HG02943 (cell line): ENCODE results near the gene ATRAID.

Experiments
- ATAC-seq: cut with Tn5 transposase; IDR thresholded peaks from one replicate; pipeline ENCODE4 v1.9.1; 2021; ENCODE audit warnings: mild to moderate bottlenecking, low read depth, moderate library complexity; ENCODE audit not compliant: unreplicated experiment

ATRAID gene

DNA sequence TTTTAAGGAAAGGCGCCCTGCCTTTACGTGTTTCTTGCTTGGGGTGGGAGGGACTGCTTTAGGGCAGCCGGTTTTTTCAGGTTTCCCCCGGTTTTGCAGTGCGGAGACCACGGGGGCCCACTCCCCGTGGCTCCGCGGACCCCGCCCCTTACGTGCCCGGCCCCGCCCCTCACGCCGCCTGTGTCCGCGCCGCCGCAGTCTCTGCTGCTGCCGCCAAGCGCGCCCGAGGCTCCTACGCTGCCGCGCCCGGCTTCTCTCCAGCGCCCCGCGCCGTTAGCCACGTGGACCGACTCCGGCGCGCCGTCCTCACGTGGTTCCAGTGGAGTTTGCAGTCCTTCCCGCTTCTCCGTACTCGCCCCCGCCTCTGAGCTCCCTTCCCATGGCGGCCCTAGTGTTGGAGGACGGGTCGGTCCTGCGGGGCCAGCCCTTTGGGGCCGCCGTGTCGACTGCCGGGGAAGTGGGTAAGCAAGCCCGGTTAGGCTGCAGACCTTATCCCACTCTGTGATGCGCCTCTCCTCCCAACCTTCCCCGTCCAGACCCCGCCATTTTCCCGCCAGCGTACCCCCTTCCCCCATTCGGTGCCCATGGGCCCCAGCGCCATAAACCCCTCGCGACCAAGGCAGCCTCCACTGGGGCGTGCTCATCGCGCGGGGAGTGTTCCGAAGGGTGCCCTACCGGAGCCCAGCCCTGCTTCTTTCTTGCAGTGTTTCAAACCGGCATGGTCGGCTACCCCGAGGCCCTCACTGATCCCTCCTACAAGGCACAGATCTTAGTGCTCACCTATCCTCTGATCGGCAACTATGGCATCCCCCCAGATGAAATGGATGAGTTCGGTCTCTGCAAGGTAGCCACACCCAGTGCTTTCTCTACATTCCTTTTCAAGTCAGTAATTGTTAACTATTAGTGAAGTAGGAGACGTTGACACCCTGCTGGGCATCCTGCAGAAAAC is 5.6 kb downstream of the ATRAID start, which contains the start of gene CAD:
Gene CAD, plus strand, starts transcription at position 197 of the 949 bp plus-strand sequence. Its CDS starts 183 bp downstream, at position 380.
- peak; percentile 67 for ATAC-seq

DNA sequence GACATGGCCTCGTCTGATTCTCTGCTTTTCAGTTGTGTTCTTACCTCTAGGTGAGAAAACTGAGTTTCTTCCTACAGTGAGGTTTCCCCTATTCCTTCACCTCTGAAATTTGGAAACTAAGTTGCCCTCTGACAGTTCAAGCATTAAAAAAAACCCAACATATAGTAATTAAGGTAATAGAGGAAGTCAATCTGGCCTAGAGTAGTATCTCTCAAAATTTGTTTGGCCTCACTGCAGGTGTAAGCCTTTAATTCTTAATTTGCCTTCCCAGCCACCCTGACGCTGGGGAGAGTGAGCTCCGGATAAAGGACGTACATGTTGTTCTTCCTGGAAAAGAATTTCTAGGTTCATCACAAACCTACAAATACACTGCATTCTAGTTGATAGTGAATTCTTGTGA is 6.8 kb downstream of the ATRAID start:
- ATAC-seq = no peak

DNA sequence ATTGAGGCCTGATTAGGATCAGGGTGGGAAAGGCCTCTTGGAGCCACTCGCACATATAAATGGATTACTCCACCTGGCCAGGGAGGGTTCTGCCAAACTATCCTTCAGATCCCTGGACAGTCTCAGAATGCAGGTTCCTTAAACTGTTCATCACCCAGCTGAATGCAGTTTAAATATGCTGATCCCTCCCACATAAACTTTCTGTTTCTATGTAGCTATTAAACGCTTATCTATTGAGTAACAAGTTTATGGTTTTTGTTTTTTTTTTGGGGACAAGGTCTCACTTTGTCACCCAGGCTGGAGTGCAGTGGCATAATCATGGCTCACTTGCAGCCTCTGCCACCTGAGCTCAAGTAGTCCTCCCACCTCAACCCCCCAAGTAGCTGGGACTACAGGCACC is 7.2 kb downstream of the ATRAID start:
- ATAC-seq = no peak

DNA sequence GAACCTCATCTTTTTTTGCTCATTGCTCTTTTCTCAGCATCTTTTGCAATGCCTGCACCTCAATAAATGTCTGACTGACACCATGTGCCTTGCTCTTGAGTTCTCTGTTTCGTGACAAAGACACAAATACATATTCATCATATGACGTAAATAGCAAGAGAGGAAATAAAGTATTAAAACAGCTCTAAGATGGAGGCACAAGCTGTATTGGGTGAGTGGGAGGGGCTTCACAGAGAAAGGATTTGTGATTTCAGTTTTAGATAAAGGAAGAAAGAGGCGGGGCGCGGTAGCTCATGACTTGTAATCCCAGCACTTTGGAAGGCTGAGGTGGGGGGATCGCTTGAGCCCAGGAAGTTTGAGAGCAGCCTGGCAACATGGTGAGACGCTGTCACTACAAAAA is 8.2 kb downstream of the ATRAID start:
- ATAC-seq = no peak

DNA sequence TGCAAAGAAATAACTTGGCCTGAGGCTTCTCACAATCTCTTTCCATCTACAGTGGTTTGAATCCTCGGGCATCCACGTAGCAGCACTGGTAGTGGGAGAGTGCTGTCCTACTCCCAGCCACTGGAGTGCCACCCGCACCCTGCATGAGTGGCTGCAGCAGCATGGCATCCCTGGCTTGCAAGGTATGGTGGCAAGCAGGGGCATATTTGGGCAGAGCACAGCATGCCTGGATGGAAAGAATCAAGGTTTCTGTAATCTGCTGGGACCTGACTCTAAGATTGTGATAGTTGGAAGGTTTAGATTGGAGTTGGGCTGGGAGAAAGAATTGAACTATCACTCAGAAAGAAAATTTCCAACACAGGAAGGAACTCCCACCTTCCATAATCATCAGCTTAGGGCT is 9.3 kb downstream of the ATRAID start:
- ATAC-seq = no peak

DNA sequence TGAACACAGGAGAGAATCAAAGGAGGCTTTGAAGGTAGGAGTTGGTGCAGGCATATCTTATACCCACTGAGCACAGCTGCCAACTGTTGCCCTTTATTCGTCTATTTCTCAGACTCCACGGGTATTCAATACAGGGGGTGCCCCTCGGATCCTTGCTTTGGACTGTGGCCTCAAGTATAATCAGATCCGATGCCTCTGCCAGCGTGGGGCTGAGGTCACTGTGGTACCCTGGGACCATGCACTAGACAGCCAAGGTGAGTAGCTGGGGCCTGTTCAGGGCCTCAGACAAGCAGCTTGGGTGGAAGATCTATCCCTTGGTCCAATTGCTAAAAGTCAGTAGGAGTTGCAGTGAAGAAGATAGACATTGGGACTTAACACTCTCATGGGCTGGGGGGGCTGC is 10.6 kb downstream of the ATRAID start:
- no peak for ATAC-seq

DNA sequence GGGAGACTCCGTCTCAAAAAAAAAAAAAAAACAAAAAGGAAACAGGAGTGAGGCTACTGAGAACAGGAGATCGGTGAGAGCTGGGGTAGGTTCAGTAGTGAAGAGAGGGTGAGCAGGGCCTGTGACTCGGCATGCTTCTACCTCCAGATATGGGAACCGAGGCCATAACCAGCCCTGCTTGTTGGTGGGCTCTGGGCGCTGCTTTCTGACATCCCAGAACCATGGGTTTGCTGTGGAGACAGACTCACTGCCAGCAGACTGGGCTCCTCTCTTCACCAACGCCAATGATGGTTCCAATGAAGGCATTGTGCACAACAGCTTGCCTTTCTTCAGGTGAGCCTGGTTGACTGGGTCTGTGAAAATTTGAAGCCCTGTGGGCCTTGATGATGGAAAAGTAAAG is 11.6 kb downstream of the ATRAID start:
- ATAC-seq = no peak

DNA sequence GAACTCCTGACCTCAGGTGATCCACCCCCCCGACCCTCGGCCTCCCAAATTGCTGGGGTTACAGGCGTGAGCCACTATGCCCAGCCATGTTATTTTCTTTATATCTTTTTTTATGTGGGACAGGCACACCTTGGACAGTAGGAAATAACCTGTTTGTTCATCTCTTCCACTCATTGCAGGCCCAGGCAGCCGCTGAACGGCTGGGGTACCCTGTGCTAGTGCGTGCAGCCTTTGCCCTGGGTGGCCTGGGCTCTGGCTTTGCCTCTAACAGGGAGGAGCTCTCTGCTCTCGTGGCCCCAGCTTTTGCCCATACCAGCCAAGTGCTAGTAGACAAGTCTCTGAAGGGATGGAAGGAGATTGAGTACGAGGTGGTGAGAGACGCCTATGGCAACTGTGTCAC is 13.7 kb downstream of the ATRAID start:
- ATAC-seq = no peak

DNA sequence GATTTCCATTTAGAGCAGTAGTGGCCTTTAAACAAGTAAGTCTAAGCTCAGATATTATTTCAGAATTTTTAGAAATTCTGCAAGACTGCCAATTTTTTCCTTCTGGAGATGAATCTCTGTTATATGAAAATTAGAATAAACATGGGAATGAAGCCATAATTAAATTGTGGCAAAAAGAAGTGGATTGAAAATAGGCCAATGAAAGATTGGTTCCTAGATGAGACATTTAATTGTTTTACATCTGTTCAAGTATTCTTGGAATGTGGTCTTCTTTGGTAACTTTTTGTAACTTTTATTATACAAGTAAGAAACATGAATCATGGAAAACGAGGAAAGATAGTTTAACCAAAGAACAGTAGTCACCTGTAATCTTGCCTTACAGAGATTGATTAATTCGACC is 15.7 kb downstream of the ATRAID start:
- no peak for ATAC-seq

DNA sequence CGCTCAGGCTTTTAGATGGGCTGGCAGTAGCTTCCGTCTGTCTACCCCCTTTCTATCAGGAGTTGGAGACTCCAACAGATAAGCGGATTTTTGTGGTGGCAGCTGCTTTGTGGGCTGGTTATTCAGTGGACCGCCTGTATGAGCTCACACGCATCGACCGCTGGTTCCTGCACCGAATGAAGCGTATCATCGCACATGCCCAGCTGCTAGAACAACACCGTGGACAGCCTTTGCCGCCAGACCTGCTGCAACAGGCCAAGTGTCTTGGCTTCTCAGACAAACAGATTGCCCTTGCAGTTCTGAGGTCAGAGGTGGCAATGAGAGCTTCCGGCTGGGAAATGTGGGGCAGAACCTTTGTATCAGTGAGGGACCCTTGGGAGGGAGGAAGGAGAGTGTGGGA is 20.1 kb downstream of the ATRAID start:
- no peak for ATAC-seq

DNA sequence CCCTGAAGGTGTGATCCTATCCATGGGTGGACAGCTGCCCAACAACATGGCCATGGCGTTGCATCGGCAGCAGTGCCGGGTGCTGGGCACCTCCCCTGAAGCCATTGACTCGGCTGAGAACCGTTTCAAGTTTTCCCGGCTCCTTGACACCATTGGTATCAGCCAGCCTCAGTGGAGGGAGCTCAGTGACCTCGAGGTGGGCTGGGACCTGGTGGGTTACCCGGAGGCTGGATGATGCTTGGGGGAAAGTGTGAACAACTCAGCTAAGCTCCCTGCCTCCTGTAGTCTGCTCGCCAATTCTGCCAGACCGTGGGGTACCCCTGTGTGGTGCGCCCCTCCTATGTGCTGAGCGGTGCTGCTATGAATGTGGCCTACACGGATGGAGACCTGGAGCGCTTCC is 21.5 kb downstream of the ATRAID start:
- ATAC-seq = no peak

DNA sequence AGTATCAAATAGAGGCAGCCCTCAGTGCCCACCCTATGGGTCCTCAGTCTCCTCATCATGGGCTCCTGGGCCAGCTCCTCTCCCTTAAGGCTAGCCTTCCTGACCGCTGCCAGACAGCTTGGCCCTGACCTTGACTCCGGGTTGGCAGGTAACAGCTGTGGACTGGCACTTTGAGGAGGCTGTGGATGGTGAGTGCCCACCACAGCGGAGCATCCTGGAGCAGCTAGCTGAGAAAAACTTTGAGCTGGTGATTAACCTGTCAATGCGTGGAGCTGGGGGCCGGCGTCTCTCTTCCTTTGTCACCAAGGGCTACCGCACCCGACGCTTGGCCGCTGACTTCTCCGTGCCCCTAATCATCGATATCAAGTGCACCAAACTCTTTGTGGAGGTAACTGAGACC is 24.3 kb downstream of the ATRAID start:
- ATAC-seq = no peak

DNA sequence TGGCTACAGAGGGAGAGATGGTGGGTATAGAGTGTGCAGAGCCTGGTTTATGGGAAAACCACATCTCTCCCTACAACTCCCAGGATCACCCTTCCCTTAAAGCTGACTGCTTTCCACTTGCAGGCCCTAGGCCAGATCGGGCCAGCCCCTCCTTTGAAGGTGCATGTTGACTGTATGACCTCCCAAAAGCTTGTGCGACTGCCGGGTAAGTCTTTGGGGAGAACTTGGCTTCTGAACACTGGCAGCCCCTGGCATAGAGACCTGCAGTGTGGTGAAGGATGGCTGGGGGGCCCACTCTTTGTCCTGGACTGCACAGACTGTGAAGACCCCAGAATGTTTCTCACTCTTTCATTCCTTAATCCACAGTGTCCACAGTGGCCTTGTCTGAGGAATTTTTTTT is 24.8 kb downstream of the ATRAID start:
- ATAC-seq = no peak

DNA sequence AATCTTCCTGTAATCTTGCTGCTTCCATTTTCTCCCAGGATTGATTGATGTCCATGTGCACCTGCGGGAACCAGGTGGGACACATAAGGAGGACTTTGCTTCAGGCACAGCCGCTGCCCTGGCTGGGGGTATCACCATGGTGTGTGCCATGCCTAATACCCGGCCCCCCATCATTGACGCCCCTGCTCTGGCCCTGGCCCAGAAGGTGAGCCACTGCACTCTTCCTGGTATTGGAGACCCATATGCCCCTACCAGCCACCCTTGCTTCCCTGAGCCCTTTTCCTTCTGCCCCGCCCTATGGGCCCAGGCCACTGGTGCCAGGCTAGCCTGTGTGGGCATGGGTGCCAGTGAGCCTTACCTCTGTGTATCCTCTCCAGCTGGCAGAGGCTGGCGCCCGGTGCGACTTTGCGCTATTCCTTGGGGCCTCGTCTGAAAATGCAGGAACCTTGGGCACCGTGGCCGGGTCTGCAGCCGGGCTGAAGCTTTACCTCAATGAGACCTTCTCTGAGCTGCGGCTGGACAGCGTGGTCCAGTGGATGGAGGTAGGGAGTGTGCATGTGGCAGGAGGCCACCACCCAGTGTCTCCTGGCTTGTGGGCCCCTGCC is 25.6 kb downstream of the ATRAID start:
- ATAC-seq = no peak

DNA sequence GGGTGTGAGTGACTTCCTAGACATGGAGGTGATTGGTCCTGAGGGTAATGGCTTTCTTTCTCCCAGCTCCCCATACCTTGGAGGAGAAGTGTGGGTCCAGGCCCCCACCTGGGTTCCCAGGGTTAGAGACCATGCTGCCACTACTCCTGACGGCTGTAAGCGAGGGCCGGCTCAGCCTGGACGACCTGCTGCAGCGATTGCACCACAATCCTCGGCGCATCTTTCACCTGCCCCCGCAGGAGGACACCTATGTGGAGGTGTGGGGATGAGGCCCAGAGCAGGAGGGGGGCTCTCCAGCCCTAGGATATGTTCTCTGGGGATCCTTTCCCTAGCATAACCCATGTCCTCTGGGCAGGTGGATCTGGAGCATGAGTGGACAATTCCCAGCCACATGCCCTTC is 27.1 kb downstream of the ATRAID start:
- ATAC-seq = no peak

DNA sequence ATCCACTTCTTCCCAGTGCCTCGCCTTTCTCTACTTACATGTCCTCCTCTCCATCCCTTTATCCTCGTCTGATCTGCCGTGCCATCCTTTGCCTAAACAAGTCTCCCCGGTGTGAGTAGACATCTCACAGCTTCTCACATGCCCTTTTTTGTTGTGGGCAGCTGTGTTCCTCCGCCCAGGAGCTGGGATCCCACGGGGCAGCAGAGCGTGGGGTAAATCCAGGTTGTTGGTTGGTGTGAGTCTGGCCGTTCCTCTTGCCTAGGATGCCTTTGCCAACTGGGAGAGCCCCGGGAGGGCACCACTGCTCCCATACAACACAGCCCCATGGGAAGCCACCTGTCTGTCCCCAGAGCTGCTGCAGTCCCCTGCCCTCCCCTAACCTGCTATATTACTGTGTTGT is 28.6 kb downstream of the ATRAID start:
- no peak for ATAC-seq

DNA sequence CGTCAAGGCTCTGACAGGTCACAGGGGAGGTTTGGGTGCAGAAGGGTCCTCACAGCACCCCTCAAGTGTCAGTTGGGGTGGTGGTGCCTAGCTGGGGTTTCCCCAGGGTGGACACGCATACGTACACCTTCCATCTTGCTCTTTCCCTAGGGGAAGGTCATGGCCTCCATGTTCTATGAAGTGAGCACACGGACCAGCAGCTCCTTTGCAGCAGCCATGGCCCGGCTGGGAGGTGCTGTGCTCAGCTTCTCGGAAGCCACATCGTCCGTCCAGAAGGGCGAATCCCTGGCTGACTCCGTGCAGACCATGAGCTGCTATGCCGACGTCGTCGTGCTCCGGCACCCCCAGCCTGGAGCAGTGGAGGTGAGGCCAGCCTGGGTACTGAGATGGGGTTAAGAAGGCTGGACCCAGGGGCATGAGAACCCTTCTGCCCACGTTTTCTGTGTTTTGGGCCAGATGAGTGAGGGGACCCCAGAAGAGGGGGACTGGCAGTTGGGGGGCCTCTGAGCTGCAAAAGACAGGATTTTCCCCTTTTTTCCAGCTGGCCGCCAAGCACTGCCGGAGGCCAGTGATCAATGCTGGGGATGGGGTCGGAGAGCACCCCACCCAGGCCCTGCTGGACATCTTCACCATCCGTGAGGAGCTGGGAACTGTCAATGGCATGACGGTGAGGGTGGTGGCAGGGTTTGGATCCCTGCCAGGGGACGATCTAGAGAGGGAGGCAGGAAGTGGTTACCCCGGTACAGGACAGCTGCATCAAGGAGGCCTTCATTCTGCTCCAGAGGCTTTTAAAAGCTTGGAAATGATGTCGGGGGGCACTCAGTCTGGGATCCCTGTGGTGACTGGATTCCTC is 30.1 kb downstream of the ATRAID start:
- no peak for ATAC-seq

DNA sequence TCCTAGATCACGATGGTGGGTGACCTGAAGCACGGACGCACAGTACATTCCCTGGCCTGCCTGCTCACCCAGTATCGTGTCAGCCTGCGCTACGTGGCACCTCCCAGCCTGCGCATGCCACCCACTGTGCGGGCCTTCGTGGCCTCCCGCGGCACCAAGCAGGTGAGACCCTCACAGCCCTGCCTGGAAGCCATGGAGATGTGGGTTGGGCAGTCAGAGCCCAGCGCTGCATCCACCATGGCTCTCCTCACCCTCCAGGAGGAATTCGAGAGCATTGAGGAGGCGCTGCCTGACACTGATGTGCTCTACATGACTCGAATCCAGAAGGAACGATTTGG is 30.7 kb downstream of the ATRAID start:
- ATAC-seq = no peak

DNA sequence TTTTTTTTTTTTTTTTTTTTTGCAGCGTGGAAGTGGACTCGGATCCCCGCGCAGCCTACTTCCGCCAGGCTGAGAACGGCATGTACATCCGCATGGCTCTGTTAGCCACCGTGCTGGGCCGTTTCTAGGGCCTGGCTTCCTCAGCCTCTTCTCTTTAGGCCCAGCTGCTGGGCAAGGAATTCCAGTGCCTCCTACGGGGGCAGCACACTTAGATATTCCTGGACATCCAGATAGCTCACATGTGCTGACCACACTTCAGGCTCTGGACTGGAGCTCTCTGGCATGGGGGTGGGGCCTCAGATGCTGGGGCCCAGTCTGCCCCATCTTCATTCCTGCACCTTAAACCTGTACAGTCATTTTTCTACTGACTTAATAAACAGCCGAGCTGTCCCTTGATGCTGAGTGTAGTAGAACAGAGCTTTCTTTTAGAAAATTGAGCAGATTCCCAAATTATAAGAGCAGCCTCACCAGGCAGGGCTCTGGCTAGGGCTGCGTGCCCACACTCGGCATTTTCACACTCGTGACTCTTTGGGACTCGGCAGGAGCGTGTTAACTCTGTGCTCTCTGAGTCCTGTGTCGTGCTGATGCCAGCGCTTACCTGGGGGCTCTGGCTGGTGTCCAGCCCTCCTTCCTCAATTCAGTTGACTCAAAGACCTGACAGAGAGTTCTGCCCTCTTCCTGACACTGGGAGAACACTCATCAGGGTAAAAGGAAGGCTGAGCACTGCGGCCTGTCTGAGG is 31.7 kb downstream of the ATRAID start:
- ATAC-seq = no peak

DNA sequence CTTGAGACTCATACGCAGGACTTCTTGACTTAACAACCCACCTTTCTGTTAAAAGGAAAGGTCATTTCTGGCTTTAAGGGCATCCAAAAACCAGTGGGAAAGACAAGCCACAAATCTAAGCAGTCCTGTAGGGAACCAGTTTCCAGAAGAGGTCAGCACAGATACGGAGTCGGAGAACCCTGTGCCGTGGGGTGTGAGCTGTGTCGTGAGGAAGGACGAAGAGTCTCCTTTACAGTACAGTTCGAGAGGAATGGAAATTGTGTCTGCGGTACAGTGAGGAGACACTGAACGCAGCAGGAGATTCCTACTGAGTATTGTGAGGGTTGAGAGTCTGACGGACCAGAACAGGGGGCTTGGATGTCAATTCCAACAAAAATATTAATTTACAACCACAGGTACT is 33.3 kb downstream of the ATRAID start:
- ATAC-seq = no peak

DNA sequence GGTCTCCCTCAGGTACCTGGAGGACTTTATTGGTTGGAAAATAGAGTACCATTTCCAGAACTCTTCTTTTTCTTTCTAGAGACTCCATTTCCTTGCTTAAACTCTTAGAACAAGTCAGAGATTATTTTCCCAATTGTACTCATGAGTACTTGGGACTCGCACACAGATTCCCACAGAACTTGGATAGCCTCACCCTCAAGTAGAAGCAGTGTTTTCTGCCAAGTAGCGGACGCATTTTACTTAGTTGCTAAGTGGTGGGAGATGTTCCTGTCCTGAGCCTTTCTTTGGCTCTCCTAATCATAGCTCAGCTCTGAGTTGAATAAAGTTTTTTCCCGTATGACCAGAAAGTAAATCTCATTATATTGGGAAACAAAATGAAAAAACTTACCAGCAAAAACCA is 33.8 kb downstream of the ATRAID start:
- ATAC-seq = no peak
